ENCODE measurements around the gene LHX2. TPM values are rescaled to one million over a fixed set of nuclear protein-coding genes. Genes with fewer than 3 reads are reported as not detected.

Gene LHX2
- total and polyA plus RNA-seq, 12 donors: 0.06 to 0.37 (median 0.24) TPM; not detected in 9

GRCh38 chr9:124007565-124008302 is 3.8 kb upstream of the LHX2 start:
- no peak overlapping the region for H3K4me3 ChIP-seq
- intact Hi-C loops (cut with DNase I): no loop called here
- no peaks in the 10 kb centered on the region for H3K9me3 ChIP-seq (replicated peaks in 1 of 3)
- 6 to 12% (median 9%) methylated on average over 20 to 25 of the region's 25 CpGs for WGBS, 4 donors
- peaks cover 95% of the 10 kb centered on the region for H3K27me3 ChIP-seq
- peaks cover 11 to 30% of the 10 kb centered on the region in 2 donors for H3K4me1 ChIP-seq (replicated peaks in 1 of 2)
- DNase-seq: no peak
- TF ChIP-seq, protein P1, sequence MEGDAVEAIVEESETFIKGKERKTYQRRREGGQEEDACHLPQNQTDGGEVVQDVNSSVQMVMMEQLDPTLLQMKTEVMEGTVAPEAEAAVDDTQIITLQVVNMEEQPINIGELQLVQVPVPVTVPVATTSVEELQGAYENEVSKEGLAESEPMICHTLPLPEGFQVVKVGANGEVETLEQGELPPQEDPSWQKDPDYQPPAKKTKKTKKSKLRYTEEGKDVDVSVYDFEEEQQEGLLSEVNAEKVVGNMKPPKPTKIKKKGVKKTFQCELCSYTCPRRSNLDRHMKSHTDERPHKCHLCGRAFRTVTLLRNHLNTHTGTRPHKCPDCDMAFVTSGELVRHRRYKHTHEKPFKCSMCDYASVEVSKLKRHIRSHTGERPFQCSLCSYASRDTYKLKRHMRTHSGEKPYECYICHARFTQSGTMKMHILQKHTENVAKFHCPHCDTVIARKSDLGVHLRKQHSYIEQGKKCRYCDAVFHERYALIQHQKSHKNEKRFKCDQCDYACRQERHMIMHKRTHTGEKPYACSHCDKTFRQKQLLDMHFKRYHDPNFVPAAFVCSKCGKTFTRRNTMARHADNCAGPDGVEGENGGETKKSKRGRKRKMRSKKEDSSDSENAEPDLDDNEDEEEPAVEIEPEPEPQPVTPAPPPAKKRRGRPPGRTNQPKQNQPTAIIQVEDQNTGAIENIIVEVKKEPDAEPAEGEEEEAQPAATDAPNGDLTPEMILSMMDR (IDR thresholded peaks at IDR 0.05): no peak
- no peak overlapping the region for H3K27ac ChIP-seq
- no peaks in the 10 kb centered on the region for H3K36me3 ChIP-seq (replicated peaks in 1 of 2)

DNA sequence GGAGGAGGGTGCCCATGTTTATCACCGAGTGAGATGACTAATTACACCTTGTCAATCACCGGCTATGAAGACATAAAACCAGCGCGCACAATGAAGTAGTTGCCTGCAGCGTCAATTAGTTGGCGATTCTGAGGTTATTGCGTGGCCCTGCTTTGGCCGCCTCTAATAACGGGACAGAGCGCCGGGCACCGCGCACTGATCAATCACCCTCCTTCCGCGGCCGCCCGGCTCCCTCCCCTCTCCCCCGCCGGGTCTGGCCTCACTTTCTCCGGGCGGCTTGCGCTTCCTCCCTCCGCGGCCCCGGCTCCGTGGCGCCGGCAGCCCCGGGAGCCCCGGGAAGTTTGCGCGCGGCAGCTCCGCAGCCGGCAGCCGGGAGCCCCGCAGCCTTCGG is 3.3 kb upstream of the LHX2 start:
- WGBS, 4 donors: 0 to 2% (median 1%) methylated on average over 6 to 38 of the region's 38 CpGs
- H3K9me3 ChIP-seq (replicated peaks in 1 of 3): no peaks in the 10 kb centered on the region
- no peaks in the 10 kb centered on the region for H3K36me3 ChIP-seq (replicated peaks in 1 of 2)
- no peak for TF ChIP-seq POLR2A (IDR thresholded peaks at IDR 0.05)
- TF ChIP-seq, protein P1 (IDR thresholded peaks at IDR 0.05): no peak
- DNase-seq: no peak
- intact Hi-C loops (cut with DNase I): no loop called here
- peaks cover 11 to 30% of the 10 kb centered on the region in 2 donors for H3K4me1 ChIP-seq (replicated peaks in 1 of 2)
- H3K27me3 ChIP-seq: peaks cover 95% of the 10 kb centered on the region
- H3K27ac ChIP-seq: no peak overlapping the region
- no peak overlapping the region for H3K4me3 ChIP-seq

GRCh38 chr9:124008694-124009530 is 2.7 kb upstream of the LHX2 start:
- no peak for DNase-seq
- H3K27ac ChIP-seq: no peak overlapping the region
- TF ChIP-seq POLR2A (IDR thresholded peaks at IDR 0.05): no peak
- TF ChIP-seq, protein P1 (IDR thresholded peaks at IDR 0.05): no peak
- no peaks in the 10 kb centered on the region for H3K36me3 ChIP-seq (replicated peaks in 1 of 2)
- H3K27me3 ChIP-seq: peaks cover 95% of the 10 kb centered on the region
- H3K4me1 ChIP-seq (replicated peaks in 1 of 2): peaks cover 11 to 30% of the 10 kb centered on the region in 2 donors
- WGBS, 4 donors: 2 to 5% (median 3%) methylated on average over 20 to 65 of the region's 65 CpGs
- H3K9me3 ChIP-seq (replicated peaks in 1 of 3): no peaks in the 10 kb centered on the region
- no peak overlapping the region for H3K4me3 ChIP-seq
- intact Hi-C loops (cut with DNase I): no loop called here

DNA sequence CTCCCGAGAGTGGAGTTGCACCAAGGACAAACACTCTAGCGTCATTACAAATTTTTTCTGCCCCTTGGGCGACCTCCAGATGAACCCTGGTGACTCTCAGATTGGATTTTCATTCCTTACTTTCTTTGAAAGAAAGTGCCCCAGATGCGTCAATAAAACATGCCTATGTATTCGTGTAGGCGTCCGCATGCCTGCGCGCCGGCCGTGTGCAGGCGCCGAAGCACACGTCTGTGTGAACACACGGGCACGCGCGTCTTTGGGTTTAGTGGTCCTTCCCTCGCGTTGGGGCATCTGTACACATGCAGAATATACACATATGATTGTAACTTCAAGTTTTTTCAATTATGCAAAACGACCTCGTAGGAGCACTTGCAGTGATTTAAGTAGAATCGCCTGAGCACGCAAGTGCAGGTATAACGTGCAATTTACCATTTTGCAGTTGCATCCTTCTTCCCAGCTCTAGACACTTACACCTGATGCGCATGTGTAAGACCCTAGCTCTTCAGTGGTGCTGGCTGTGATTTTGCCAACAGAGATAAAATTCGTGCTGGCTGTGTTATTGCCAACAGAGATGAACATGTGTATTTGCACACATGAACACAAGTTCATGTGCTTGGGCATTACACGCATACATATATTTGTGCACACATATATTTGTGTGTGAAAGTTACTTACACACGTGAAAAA is 1.9 kb upstream of the LHX2 start:
- H3K27me3 ChIP-seq: peaks cover 94% of the 10 kb centered on the region

More for the DNA sequence above, 1.9 kb upstream of the LHX2 start:
- 9 to 14% (median 12%) methylated on average over 29 of the region's 29 CpGs for WGBS, 4 donors
- H3K36me3 ChIP-seq (replicated peaks in 1 of 2): no peaks in the 10 kb centered on the region
- peaks cover 11 to 30% of the 10 kb centered on the region in 2 donors for H3K4me1 ChIP-seq (replicated peaks in 1 of 2)
- H3K4me3 ChIP-seq: no peak overlapping the region
- intact Hi-C loops (cut with DNase I): no loop called here
- no peak overlapping the region for H3K27ac ChIP-seq
- no peak for TF ChIP-seq POLR2A (IDR thresholded peaks at IDR 0.05)
- TF ChIP-seq, protein P1 (IDR thresholded peaks at IDR 0.05): no peak
- H3K9me3 ChIP-seq (replicated peaks in 1 of 3): no peaks in the 10 kb centered on the region
- no peak for DNase-seq

All from adrenal gland (tissue), 12 donors.